ENCODE results near the gene TMEM25.
A peak's percentile ranks its signal among the peaks of the same experiment; 100 is the strongest.
"Not testable (repeated sequence)": the region's sequence is repeated elsewhere in the genome, so short reads cannot be mapped to it uniquely, and the experiment has no call there.

TMEM25 gene

DNA sequence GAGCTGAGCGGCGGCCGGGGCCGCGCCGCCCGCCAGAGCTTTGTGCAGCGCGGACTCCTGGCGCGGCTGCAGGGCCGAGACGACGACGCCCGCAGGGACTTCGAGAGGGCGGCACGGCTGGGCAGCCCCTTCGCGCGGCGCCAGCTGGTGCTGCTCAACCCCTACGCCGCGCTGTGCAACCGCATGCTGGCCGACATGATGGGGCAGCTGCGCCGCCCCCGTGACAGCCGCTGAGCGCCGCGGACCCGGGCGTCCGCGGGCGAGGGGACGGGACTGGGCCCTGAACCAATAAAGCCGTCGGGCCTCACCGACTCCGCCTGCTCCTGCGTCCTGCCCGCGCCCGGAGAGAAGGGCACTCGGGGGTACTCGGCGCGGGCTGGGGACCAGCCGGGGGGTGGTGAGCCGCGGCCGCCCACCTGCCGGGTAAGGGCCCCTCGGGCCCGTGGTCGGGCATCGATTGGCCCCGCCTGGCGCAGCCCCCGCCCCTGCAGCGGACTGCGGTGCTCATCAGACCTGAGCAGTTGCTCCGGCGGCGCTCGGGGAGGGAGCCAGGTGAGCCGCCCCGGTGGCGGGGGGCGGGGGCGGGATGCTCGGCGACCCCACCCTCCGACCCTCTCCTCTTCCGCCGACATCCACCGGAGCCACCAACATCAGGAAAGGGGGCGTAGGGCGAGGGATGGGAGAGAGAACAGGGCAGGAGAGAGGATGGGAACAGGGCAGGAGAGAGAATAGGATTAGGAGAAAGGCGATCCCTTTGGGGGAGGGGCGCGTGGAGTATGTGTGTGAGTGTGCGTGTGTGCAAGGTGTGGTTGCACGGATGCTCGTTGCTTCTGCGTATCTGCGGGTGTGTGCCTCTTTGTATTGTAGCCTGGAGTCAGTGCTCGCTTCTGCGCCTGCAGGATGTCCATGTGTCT, at the start of gene TMEM25:
Gene TMEM25 (plus strand): TSS at position 510 of the 914 bp plus-strand sequence. CDS start 610 bp downstream, outside the sequence.
- H3K4me3 ChIP-seq (ENCODE audit: low read depth, low read length): peak within 1 kb of the TSS; percentile 78
- no peaks in the 10 kb centered on the region for H3K9me3 ChIP-seq (ENCODE audit: control insufficient read depth, insufficient read depth, low read depth, low read length)
- peaks cover 10% of the 10 kb centered on the region; the same call in 1 of the 2 replicates for H3K36me3 ChIP-seq (ENCODE audit: control insufficient read depth, insufficient read depth, low read length)
- peak within 1 kb of the TSS; percentile 49; the same call in 1 of the 2 replicates for H3K27ac ChIP-seq (ENCODE audit: low read depth, low read length)
- no peaks in the 10 kb centered on the region; the same call in 1 of the 2 replicates for H3K27me3 ChIP-seq (ENCODE audit: control insufficient read depth, insufficient read depth, low read length)
- peaks cover 16% of the 10 kb centered on the region; the same call in 1 of the 2 replicates for H3K4me1 ChIP-seq (ENCODE audit: control insufficient read depth, insufficient read depth, low read length)
- peak within 1 kb of the TSS; percentile 74 for H3K9ac ChIP-seq (ENCODE audit: low read length)

DNA sequence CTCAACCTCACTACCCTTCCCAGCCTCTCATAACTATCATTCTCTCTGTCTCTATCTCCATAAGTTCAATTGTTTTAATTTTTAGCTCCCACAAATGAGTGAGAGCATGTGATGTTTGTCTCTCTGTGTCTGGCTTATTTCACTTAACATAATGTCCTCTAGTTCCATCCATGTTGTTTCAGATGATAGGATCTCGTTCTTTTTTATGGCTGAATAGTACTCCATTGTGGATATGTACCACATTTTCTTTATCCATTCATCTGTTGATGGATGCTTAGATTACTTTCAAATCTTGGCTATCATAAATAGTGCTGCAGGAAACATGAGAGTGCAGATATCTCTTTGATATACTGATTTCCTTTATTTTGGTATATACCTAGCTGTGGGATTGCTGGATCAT, 49.8 kb upstream of the TMEM25 start:
- not testable (repeated sequence) for H3K27ac ChIP-seq (ENCODE audit: low read depth, low read length); H3K4me1 ChIP-seq (ENCODE audit: control insufficient read depth, insufficient read depth, low read length); H3K4me3 ChIP-seq (ENCODE audit: low read depth, low read length); H3K27me3 ChIP-seq (ENCODE audit: control insufficient read depth, insufficient read depth, low read length); H3K9ac ChIP-seq (ENCODE audit: low read length); H3K9me3 ChIP-seq (ENCODE audit: control insufficient read depth, insufficient read depth, low read depth, low read length)
- H3K36me3 ChIP-seq (ENCODE audit: control insufficient read depth, insufficient read depth, low read length): peaks cover 93% of the 10 kb centered on the region

DNA sequence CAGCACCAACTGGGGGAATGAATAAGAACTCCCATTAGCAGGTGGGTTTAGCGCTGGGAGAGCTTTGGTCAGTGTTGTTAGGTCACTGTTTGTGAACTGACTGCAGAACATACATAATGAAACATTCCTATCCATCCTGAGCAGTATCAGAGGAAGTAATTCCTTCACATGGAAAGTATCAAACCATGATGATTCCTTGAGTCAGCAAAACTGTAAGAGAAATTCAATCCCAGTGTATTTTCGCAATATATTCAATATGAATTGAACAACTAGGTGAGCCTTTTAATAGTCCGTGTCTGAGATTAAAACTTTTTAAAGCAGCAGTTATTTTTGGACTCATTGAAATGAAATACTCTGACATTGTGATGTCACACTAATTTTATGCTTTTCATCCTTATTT, 46.6 kb upstream of the TMEM25 start:
- peaks cover 80% of the 10 kb centered on the region for H3K36me3 ChIP-seq (ENCODE audit: control insufficient read depth, insufficient read depth, low read length)
- H3K4me3 ChIP-seq (ENCODE audit: low read depth, low read length): no peak overlapping the region
- H3K9me3 ChIP-seq (ENCODE audit: control insufficient read depth, insufficient read depth, low read depth, low read length): no peaks in the 10 kb centered on the region
- H3K27me3 ChIP-seq (ENCODE audit: control insufficient read depth, insufficient read depth, low read length): no peaks in the 10 kb centered on the region
- no peak overlapping the region for H3K9ac ChIP-seq (ENCODE audit: low read length)
- H3K4me1 ChIP-seq (ENCODE audit: control insufficient read depth, insufficient read depth, low read length): no peaks in the 10 kb centered on the region
- no peak overlapping the region for H3K27ac ChIP-seq (ENCODE audit: low read depth, low read length)

DNA sequence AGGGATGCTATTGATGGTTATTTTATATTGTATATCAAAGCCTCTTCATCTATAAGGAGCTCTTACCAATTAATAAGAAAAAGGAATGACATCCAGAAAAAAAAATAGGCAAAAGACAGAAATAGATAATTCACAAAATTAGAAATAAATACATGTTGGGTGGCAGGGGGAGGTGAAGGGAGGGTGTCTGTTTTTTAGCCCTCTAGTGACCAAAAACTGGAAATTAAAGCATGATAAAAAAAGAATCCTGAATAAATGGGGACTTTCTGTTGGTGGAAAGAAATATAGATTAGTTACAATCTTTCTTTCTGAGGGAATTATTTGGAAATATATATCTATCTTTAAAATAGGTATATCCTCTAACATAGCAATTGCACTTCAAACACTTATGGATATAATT, 45.7 kb upstream of the TMEM25 start:
- Histone ChIP-seq H3K9ac (ENCODE audit: low read length) (no peak overlapping the region), H3K4me1 (ENCODE audit: control insufficient read depth, insufficient read depth, low read length) (no peaks in the 10 kb centered on the region), H3K27me3 (ENCODE audit: control insufficient read depth, insufficient read depth, low read length) (no peaks in the 10 kb centered on the region), H3K9me3 (ENCODE audit: control insufficient read depth, insufficient read depth, low read depth, low read length) (no peaks in the 10 kb centered on the region), H3K27ac (ENCODE audit: low read depth, low read length) (no peak overlapping the region), H3K4me3 (ENCODE audit: low read depth, low read length) (no peak overlapping the region), H3K36me3 (ENCODE audit: control insufficient read depth, insufficient read depth, low read length) (peaks cover 80% of the 10 kb centered on the region)

- Histone ChIP-seq H3K27me3 (ENCODE audit: control insufficient read depth, insufficient read depth, low read length) (no peaks in the 10 kb centered on the region), H3K9ac (ENCODE audit: low read length) (no peak overlapping the region), H3K4me3 (ENCODE audit: low read depth, low read length) (no peak overlapping the region), H3K27ac (ENCODE audit: low read depth, low read length) (no peak overlapping the region), H3K9me3 (ENCODE audit: control insufficient read depth, insufficient read depth, low read depth, low read length) (no peaks in the 10 kb centered on the region), H3K36me3 (ENCODE audit: control insufficient read depth, insufficient read depth, low read length) (peaks cover 81% of the 10 kb centered on the region), H3K4me1 (ENCODE audit: control insufficient read depth, insufficient read depth, low read length) (no peaks in the 10 kb centered on the region)
Observed at GRCh38 chr11:118488480-118489109, 42.4 kb upstream of the TMEM25 start.

- peaks cover 83% of the 10 kb centered on the region for H3K36me3 ChIP-seq (ENCODE audit: control insufficient read depth, insufficient read depth, low read length)
- H3K9ac ChIP-seq (ENCODE audit: low read length): no peak overlapping the region
- H3K4me1 ChIP-seq (ENCODE audit: control insufficient read depth, insufficient read depth, low read length): no peaks in the 10 kb centered on the region
- no peaks in the 10 kb centered on the region for H3K27me3 ChIP-seq (ENCODE audit: control insufficient read depth, insufficient read depth, low read length)
- H3K9me3 ChIP-seq (ENCODE audit: control insufficient read depth, insufficient read depth, low read depth, low read length): no peaks in the 10 kb centered on the region
- no peak overlapping the region for H3K4me3 ChIP-seq (ENCODE audit: low read depth, low read length)
- no peak overlapping the region for H3K27ac ChIP-seq (ENCODE audit: low read depth, low read length)
Observed at GRCh38 chr11:118491041-118491440, 40.0 kb upstream of the TMEM25 start.

GRCh38 chr11:118497831-118498230, 33.2 kb upstream of the TMEM25 start:
- Histone ChIP-seq H3K4me3 (ENCODE audit: low read depth, low read length) (no peak overlapping the region), H3K27ac (ENCODE audit: low read depth, low read length) (no peak overlapping the region), H3K36me3 (ENCODE audit: control insufficient read depth, insufficient read depth, low read length) (peaks cover 97% of the 10 kb centered on the region), H3K27me3 (ENCODE audit: control insufficient read depth, insufficient read depth, low read length) (no peaks in the 10 kb centered on the region), H3K9ac (ENCODE audit: low read length) (no peak overlapping the region), H3K9me3 (ENCODE audit: control insufficient read depth, insufficient read depth, low read depth, low read length) (no peaks in the 10 kb centered on the region), H3K4me1 (ENCODE audit: control insufficient read depth, insufficient read depth, low read length) (no peaks in the 10 kb centered on the region)

DNA sequence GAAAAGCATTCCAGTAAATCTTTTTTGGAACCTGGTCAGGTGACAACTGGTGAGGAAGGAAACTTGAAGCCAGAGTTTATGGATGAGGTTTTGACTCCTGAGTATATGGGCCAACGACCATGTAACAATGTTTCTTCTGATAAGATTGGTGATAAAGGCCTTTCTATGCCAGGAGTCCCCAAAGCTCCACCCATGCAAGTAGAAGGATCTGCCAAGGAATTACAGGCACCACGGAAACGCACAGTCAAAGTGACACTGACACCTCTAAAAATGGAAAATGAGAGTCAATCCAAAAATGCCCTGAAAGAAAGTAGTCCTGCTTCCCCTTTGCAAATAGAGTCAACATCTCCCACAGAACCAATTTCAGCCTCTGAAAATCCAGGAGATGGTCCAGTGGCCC, 27.8 kb upstream of the TMEM25 start:
- H3K27me3 ChIP-seq (ENCODE audit: control insufficient read depth, insufficient read depth, low read length): no peaks in the 10 kb centered on the region
- H3K9ac ChIP-seq (ENCODE audit: low read length): no peak overlapping the region
- H3K27ac ChIP-seq (ENCODE audit: low read depth, low read length): no peak overlapping the region
- peaks cover 98% of the 10 kb centered on the region for H3K36me3 ChIP-seq (ENCODE audit: control insufficient read depth, insufficient read depth, low read length)
- no peak overlapping the region for H3K4me3 ChIP-seq (ENCODE audit: low read depth, low read length)
- no peaks in the 10 kb centered on the region for H3K4me1 ChIP-seq (ENCODE audit: control insufficient read depth, insufficient read depth, low read length)
- H3K9me3 ChIP-seq (ENCODE audit: control insufficient read depth, insufficient read depth, low read depth, low read length): no peaks in the 10 kb centered on the region

GRCh38 chr11:118511601-118512000, 19.4 kb upstream of the TMEM25 start:
- no peak overlapping the region for H3K9ac ChIP-seq (ENCODE audit: low read length)
- no peaks in the 10 kb centered on the region for H3K27me3 ChIP-seq (ENCODE audit: control insufficient read depth, insufficient read depth, low read length)
- H3K4me1 ChIP-seq (ENCODE audit: control insufficient read depth, insufficient read depth, low read length): peaks cover 6% of the 10 kb centered on the region; the same call in 1 of the 2 replicates
- peaks cover 94% of the 10 kb centered on the region for H3K36me3 ChIP-seq (ENCODE audit: control insufficient read depth, insufficient read depth, low read length)
- H3K9me3 ChIP-seq (ENCODE audit: control insufficient read depth, insufficient read depth, low read depth, low read length): no peaks in the 10 kb centered on the region
- H3K4me3 ChIP-seq (ENCODE audit: low read depth, low read length): no peak overlapping the region
- peak overlapping the region; percentile 31 for H3K27ac ChIP-seq (ENCODE audit: low read depth, low read length)

GRCh38 chr11:118514103-118514502, 16.9 kb upstream of the TMEM25 start:
- peaks cover 6% of the 10 kb centered on the region; the same call in 1 of the 2 replicates for H3K4me1 ChIP-seq (ENCODE audit: control insufficient read depth, insufficient read depth, low read length)
- H3K9ac ChIP-seq (ENCODE audit: low read length): no peak overlapping the region
- H3K27ac ChIP-seq (ENCODE audit: low read depth, low read length): no peak overlapping the region
- no peaks in the 10 kb centered on the region for H3K27me3 ChIP-seq (ENCODE audit: control insufficient read depth, insufficient read depth, low read length)
- no peak overlapping the region for H3K4me3 ChIP-seq (ENCODE audit: low read depth, low read length)
- H3K36me3 ChIP-seq (ENCODE audit: control insufficient read depth, insufficient read depth, low read length): peaks cover 85% of the 10 kb centered on the region
- H3K9me3 ChIP-seq (ENCODE audit: control insufficient read depth, insufficient read depth, low read depth, low read length): no peaks in the 10 kb centered on the region

DNA sequence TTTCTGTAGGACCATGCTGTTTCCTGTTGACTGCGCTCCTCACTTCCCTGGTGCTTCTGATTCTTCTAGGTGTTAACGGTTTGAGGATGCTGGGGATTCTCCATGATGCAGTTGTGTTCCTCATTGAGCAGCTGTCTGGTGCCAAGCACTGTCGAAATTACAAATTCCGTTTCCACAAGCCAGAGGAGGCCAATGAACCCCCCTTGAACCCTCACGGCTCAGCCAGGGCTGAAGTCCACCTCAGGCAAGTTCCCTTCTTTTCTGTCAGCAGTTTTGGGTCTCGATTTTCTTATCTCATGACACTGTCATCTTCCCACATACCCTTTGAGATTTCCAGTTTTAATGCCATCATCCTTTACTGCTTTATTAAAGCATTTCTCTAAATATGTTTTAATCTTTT, 11.4 kb upstream of the TMEM25 start:
- Histone ChIP-seq H3K27ac (ENCODE audit: low read depth, low read length) (no peak overlapping the region), H3K4me3 (ENCODE audit: low read depth, low read length) (no peak overlapping the region), H3K36me3 (ENCODE audit: control insufficient read depth, insufficient read depth, low read length) (peaks cover 87% of the 10 kb centered on the region), H3K9me3 (ENCODE audit: control insufficient read depth, insufficient read depth, low read depth, low read length) (no peaks in the 10 kb centered on the region), H3K27me3 (ENCODE audit: control insufficient read depth, insufficient read depth, low read length) (no peaks in the 10 kb centered on the region), H3K9ac (ENCODE audit: low read length) (no peak overlapping the region), H3K4me1 (ENCODE audit: control insufficient read depth, insufficient read depth, low read length) (no peaks in the 10 kb centered on the region)

All from HUES6 (cell line).